ENCODE measurements around the gene LCK.

Gene LCK

DNA sequence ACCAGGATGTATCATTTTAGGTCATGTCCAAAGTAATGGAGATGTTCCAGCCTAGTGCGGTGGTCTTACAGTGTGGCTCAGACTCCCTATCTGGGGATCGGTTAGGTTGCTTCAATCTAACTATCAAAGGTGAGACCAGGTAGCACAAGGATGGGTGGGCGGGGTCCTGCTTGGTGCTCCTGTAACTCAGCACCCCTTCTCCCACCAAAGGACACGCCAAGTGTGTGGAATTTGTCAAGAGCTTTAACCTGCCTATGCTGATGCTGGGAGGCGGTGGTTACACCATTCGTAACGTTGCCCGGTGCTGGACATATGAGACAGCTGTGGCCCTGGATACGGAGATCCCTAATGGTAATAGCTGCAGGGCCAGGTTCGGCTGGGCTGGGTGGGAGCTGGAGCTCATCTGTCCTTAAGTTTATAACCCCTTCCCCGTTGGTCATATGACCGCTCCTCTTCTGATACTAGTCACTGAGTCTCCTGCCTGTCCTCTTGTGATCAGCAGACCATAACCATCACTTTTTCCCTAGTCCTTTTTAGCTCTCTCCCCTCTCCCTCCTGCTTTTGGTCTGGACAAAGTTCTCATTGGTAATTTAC is 79.6 kb downstream of the LCK start:
- DNase-seq, result no peak

DNA sequence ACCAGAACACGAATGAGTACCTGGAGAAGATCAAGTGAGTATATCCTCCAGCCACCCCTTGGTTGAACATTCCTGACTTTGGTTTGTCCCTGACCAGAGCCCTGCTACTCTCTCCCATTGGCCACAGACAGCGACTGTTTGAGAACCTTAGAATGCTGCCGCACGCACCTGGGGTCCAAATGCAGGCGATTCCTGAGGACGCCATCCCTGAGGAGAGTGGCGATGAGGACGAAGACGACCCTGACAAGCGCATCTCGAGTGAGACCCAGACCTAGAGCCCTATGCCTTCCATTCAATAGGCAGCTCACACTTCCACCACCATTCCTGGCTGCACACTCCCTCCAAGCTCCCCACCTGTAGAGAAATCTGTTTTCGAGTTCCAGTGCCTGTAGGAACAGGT is 80.5 kb downstream of the LCK start:
- no peak for DNase-seq

DNA sequence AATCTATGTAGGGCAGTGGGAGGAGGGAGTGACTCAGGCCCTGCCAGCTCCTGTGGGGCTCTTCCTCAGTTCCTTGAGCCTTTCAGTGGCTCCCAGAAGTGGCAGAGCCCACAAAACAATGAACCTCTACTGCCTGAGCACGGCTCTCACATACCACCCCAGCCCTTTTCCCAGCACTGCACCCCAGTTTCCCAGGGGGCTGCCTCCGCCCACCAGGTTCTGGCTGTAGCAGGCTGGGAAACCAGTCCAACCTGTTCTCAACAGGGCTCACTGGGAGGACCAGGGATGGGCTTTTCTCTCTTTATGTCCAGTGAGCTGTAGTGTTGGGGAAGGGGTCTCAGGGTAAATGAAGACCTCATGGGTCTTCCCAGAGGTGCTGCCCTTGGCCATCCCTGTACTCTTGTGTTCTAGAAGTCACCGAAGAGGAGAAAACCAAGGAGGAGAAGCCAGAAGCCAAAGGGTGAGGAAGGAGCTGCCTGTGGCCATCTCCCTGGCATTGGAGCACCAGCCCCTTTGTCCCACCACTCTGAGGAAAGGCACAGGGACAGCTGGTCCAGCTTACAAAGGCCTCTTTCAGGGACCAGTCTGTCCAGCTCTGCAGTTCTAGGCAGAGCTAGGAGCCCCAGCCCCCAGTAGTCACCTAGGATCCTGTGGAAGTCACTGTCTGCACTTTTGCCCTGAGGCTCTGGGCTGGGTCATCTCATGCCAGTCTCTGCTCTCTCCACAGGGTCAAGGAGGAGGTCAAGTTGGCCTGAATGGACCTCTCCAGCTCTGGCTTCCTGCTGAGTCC is 81.4 kb downstream of the LCK start:
- DNase-seq, result no peak

DNA sequence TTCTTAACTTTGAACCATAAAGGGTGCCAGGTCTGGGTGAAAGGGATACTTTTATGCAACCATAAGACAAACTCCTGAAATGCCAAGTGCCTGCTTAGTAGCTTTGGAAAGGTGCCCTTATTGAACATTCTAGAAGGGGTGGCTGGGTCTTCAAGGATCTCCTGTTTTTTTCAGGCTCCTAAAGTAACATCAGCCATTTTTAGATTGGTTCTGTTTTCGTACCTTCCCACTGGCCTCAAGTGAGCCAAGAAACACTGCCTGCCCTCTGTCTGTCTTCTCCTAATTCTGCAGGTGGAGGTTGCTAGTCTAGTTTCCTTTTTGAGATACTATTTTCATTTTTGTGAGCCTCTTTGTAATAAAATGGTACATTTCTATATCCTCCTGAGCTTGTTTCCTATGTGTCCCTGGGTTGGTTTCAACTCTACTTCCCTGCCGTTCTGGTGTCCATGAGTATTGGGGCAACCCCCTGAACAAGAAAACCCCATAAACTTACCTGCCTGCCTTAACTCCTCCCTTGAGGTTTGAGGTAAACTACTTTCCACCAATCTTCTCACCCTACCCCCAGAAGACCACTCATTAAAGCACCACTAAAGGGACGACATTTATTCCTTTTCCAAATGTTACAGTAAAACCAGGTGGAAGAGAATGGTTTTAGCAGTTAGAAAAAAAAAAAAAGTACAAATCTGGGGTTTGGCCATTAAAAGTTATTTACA is 82.3 kb downstream of the LCK start:
- DNase-seq, result no peak

DNA sequence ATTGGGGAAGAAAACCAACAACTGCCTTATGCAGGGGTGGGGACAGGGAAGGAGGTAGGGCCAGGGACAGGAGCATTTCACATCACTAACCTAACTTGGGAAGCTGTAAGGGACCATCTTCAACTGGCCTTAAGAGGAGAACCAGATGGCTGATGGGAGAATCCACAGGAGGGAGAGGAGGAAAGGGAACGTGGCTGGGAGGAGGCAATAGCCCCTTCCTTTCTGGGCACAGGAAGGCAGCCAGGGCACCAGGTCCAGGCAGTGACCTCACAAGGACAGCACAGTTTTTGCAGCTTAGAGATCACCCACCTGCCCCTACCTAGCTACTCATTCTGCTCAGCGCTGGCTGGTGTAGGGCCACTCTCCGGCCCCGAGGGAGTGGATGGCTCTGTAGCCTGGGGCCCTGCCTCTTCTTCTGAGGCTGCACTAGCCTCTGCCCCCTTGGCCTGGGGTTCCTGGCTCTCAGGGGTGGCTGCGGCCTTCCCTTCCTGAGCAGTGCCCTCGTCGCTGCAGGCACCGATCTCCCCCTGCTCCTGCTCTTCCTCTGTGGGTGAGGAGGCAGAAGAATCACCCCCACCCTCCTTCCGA is 83.3 kb downstream of the LCK start:
- DNase-seq, result no peak

DNA sequence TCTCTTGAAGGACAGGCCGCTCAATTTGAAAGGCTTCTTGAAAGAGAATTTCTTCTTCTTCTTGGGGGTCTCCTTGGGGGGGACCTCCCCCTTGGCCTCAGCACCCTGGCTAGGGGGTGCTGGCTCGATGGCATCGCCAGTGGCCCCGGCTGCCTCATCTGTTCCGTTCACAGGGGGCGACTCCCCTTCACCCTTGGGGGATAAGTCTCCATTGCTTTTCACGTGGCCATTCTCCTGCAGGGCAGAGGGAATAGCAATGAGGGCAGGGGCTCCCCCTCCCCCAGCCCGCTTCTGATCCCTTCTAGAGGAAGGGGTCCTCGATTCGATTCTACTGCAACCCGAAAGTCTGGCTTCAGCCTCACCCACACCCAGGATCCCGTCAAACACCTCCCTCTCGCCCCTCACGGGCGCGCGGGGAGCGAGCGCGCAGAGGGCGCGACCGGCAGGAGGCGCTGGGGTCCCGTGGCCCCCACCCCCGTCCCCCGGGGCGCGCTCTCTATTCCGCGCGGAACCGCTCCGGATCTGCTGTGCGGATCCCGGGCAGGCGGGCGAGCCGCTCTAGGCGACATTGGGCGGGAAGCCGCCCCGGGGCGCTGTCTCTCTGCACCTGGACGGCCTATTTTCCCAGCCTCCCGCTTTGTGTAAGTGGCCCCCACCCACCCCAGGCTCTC is 83.9 kb downstream of the LCK start:
- peak; percentile 76 for DNase-seq

DNA sequence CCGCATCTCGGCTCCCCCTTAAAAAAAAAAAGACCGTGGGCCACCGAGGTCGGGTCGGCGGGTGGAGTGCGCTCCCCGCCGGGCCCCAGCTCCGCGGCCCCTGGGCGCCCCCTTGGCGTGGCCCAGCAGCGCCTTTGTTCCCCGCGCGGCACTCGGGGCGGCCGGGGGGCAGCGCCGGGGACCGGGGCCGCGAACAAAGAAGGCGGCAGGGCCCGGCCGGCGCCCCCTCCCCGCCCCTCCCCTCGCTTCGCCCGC is 84.4 kb downstream of the LCK start:
- DNase-seq, result no peak

Data from suppressor macrophage treated with lipopolysaccharide for 4 hours (primary cell).